Occipital lobe (tissue), 2 donors: Measurements from ENCODE around the gene KCNMA1. TPM values are rescaled to one million over a fixed set of nuclear protein-coding genes. Genes with fewer than 3 reads are reported as not detected.

Experiments
- DNase-seq: peaks from one replicate; lab custom pipeline; 2025; lab: John Stamatoyannopoulos, UW
- total RNA-seq: library from RNA; depleted of rRNA; stranded (reverse); fragments of >200 nt; gene quantifications from one replicate; pipeline ENCODE4 v1.2.3, GENCODE V29; 2014

KCNMA1 gene
- total RNA-seq, 1 donor from 2014 or later: 43.0 TPM

DNA sequence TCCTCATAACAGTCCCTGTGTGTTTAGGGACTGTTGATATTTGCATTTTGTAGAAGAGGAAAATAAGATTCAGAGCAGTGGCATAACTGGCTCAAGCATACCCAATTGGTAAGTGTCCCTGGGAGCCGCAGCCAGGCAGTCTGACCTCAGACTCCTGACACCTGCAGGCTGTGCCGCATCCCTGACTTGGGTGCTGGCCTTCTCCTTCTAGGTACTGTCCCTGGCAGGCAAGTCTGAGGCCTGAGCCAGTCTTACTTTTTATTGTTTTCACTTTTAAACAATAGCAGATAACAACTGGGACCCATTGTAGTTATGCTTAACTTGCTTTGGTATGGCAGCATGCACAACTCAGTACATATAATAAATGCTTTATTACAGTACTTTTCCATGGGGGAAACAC, 717.0 kb downstream of the KCNMA1 start:
- DNase-seq: no peak

DNA sequence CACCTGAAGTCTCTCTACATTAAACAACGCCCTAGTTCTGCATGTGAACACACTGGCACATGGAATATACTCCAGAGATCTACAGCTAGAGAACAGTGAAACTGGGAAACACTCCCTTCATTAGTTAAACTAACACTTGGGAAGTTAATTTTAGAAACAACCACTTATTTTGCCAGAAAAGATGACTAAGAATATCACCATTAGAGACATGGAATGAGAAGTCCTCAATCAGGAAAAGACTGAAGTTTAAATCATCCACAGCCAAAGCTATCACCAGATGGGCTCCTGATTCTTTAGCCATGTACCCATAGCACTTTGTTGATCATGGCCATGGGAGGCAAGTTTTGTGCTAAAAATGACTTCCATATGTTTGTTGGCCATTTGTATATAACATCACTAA, 719.5 kb downstream of the KCNMA1 start:
- no peak for DNase-seq

DNA sequence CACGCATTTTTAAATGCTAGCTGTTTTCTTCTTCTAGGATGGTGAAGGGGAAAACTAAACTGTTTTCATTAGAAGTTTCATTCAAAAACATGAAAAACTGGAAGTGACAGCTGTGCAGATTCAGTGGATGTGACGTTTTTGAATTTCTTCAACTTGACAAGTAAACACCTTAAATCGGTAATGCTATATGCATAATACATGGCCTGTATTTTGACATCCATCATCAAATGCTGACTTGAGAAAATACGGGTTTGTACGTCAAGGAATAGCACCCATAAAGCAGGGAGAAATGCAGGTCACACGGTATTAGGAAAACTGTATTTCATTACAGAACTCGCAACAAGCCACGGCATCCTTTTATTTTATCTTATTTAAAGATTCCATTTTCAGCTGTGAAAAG, 720.5 kb downstream of the KCNMA1 start:
- DNase-seq: no peak

DNA sequence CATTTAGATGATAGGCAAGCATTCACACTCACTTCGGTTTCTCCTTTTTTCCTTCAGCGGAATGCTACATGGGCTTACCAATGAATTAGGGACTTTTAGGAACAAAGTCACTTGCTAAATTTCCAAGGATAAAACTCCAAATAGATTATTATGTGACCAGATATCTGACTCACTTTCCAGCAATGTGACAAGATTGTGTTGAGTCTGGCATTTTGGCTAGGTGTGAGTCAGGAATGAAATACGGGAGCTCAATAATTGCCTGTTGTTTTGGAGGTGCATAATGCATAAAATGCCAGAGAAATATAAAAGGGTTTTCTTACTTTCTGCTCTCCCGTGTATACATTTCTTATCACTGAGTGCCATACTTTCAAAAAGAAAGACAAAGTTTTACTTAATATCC, 721.1 kb downstream of the KCNMA1 start:
- DNase-seq: no peak

DNA sequence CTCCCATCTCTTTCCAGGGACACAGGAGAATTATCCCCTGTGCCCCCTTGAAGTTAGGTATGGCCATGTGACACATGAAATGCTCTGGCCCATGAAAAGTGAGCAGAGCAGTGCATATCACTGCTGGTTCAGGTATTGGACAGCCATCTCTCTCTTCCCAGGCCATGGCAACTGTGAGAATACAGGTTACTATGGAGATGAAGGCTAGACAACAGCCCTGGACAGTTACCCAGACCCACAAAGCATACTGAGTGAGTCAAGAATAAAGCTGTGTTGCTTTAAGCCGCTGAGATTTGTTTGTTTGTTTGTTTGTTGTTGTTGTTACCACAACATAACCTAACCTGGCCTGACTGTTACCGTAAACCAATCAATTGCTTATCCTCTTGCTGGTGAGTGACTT, 722.3 kb downstream of the KCNMA1 start:
- no peak for DNase-seq

DNA sequence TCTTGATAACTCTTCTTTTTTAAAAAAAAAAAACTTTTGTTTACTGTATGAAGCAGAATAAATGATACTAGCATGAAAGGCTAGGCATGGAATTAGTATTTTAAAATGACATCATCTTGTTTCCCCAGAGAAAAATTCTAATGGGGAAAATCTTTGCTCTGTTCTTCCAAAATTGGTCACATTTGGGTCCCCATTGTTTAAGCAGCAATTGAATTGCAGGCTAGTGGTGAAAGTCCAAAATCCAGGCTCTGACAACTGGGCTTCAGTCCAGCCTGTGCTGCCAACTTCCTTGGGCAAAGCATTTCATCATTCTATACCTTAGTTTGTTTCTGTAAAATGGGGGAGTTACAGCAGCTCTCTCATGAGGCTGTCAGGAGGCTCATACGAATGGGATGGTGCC, 726.4 kb downstream of the KCNMA1 start:
- DNase-seq: no peak

DNA sequence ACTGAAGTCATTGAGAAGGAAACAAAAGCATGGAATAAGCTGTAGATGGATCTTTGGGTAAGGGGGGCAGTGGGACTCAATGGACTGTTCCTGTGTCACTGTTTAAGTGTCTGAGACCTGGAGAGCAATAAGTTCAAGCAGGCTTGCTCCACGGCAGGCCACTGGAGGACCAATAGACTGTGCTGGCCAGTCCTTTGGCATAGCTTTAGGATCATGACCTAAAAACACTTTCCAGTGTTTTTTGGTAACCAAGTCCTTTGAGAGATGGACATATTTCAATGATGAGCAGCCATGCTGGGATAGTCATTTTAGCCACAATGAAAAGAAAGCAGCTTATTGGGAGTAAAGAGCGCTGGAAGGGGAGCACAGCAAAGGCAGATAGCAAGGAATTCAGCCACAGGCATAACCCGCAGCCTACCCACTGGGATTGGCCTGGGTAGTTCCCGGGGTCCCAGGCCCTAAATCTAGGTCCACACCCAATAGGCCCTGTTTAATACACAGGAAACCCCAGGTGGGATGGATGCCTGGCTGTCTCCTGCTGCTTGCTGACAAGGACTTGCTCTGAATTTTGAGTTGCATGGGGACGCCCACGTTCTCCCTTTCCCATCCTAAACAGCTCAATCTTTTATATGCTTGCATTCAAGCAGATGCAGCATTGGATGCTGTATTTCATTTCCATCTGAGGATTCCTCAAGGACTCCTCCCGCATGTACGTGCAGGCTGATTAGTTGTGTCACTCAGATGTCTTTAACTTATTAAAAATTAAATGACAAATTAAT, 727.2 kb downstream of the KCNMA1 start:
- DNase-seq: no peak

DNA sequence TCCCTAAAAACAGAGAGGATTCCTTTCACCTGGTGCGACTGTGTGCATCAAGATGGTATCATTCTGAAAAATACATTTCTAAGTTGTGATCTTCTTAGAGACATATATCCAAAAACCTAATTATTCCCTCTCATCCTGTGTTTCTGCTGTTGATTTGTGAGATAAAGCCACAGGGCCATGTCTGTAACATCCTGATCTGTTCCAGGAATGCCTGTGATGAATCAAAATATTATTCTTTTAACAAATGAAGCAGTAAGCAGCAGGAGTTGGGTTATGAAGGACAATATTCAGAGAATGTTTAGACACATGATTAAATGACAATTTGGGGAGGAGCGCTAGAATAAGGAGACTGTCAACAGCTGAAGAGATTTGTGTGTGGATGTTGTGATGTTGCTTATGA, 731.4 kb downstream of the KCNMA1 start:
- no peak for DNase-seq

DNA sequence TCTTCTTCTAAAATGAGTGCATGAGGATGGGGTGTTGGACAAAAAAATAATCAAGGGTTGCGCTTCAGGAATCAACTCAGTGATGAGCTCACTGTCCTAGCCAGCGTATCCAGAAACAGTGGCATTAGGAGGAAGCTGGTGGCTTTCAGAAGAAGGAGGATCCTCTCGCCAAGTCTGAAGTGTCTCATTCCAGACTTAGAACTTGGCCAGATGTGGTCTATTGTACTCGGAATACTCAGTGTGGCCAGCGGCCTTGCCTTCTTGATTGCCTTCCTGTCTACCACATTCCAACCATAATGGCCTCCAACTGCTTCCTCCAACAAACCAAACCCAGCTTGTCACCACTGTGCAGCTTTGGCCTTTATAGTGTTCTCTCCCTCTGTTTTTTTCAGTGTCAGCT, 732.4 kb downstream of the KCNMA1 start:
- DNase-seq: no peak

DNA sequence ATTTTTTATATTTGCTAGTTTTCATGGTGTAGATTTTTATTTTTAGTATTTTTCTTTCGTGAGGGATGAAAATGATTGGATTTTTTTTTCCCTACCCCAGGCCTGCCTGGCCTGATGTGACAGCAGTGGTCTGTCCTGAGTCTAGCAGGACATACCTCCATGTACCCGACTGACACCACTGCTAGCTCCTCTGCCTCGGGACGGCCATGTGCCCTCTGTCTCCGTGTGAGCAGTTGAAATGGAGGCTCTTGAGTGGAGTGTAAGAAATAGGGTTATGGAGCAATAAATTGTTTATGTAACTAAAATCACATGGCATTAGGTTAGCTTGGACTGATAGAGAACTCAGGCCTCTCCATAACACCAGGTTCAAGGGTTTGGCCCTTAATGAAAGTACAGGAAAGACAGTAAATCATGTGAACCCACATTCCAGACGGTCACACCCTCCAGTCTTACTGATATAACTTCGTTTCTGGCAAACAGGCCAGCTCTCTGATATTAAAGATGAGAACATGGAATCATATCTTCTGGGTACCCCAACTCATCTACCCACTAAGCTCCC, 734.1 kb downstream of the KCNMA1 start:
- DNase-seq: no peak

DNA sequence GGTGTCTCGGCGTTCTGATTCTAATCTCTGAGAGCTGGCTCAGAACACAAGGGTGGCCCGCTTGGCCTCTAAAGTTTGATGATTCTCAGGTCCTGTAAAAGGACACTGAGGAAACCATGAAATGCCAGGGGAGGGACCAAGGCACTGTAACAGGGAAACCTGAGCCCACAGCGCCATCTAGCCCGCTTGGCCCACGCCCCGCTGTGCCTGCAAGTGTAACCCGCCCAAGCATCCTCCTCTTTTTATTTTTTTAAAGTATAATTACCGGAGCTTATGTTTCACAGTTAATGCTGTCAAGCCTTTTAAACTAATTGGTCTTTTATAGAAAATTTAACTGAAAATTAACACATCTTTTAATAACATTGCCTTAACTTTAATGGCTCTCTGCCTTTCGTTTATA, 734.7 kb downstream of the KCNMA1 start:
- no peak for DNase-seq

DNA sequence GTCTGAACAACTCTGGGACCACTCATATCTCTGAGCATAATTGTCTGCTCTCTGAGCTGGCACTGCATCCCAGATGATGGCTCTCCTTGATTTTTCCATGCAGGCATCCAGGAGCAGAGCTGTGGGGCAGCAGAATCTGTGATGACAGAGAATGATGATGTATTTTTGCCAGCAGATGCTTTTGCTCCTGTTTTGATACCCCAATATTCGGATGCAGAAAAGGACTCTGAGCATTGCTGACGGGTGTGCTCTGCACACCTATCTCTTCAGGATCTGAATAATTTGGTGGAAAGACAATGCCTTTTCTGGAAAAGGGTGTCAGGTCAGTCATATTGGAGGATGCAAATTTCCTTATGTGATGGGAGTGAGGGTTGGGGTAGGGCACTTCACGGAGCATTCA, 735.9 kb downstream of the KCNMA1 start:
- DNase-seq: no peak

DNA sequence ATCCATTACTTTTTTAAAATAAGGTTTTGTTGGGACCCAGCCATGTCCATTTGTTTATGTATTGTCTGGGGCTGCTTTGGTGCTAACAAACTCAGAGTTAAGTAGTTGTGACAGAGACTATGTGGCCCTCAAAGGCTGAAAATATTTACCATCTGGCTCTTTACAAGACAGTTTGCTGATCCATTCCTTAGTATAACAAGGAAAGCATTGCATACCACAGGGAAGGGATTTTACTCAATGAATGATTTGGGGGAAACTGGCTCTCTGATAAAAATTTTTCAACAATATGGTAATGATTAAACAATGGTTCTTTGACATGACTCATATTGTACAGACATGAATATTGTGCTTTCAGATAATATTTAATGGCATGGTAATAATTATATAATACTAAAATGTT, 738.1 kb downstream of the KCNMA1 start:
- DNase-seq: no peak

DNA sequence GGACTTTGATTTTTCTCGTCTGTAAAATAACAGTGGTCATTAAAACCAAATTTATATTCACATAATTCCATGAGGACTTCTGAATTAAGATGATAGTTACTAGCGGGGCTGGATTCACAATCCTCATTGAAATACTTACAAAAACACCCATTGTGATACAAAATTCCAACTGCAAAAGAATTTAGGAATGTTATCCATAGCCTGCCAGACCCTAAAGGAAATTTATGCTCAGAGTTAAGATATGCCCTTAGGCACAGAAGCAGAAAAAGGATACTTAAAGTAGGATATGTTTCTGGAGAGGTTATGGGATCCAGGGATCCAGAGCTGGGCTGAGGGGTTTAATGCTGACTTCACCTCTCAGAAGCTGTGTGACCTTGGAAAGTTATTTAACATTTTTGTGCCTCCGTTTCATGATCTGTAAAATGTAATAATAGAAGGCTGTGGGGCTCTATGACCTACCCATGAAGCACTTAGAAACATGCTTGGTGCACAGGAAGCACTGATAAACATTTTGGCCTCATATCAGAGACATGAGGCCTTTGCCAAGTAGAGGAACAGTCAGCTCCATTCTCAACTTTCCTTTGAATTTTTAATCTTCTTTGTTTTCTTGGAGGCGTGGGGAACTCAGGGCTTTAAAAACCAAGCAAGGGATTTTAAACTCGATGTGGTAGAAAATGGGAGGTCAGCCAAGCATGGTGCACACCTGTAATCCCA, 744.7 kb downstream of the KCNMA1 start:
- no peak for DNase-seq

DNA sequence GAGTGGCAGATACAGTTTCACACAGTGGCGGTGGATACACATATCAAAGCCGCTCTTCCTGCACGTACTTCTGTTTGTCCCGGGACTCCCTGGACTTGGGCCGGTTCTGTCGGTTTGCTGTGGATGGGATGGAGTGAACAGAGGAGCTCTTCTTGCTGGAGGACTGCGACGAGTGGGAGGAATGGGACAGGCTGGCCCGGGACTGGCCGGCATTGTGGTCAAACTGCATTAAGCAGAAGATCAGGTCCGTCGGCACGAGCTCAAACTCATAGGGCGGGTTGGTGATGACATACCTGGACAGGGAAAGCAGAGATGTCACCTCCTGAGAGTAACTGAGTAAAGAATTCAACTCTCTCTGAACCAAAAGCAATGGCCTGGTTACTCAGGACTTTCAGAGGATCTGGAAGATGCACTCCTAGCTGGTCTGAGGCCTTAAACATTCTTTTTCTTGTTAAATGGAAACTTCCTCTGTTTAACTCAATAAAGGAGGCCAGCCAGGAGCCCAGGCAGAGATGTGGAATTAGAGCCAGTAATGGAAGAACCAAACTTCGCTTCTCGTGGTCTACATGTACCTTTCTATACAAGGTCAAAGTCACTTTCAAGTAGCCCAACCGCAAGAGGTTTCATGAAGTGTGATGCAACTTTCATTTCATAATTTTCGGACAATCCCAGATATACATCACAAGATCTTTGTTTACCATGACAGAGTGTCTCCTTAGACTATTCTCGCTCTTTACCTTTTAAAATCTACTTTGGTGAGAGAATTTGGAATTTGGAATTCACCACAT, 750.2 kb downstream of the KCNMA1 start:
- no peak for DNase-seq

DNA sequence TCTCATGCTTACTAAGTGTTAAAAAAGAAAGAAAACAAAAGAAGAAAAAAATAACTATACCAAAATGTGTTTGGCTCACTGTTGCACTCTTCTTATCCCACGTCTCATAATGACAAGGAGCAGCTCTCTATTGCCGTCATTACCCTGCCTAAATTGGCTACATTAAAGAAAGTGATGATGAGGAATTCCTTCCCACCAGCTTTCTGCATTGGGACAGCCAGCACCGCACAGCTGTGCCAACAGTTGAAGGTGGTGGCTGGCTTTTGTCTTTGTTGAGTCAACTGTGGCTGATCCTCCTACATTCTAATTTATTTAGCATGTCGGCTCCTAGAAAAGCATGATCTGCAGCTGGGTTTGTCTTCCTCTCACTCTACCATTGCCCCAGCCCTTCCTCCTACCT, 751.8 kb downstream of the KCNMA1 start:
- peak; percentile 23 for DNase-seq

DNA sequence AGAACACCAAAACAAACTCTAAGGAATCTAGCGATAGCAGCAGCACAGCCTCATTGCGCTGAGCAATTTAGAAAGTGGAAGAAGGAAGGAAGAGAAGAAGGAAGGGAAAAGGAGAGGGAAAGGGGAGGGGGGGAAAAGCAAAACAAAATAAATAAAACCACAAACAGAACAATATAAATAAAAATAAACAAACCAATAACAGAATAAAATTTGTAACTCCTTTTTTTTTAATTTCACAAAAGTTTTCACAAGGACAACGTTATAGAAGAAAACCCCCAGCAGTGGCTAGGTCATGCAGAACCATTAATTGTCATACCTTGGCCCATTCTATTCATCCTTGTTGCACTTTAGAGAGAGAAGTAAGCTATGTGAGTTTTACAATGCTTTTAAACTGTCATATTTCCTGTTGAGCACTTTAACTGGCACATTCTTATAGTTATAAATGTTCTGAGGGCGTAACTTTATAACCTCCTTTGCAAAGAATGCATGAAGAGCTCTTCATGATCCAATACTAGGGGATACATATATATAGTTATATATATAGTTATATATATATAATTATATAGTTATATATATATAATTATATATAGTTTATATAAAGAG, 752.8 kb downstream of the KCNMA1 start:
- DNase-seq: no peak

DNA sequence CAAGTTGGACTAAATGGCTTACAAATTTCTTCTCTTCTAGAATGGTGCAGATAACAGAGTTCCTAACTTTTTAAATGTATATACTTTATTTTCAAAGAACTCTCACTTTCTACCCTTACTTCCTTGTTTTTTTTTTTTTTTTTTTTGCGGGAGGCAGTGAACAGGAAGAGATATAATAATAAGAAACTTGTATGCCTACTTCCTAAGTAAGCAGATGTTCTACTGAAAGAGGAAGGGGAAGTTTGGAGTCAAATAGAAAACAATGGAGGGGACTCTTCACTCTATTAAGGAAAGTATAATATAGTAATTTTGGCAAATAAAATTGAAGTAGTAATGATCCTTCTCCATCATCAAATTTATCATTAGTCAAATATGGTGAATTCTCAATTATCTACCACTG, 754.0 kb downstream of the KCNMA1 start:
- DNase-seq: no peak

DNA sequence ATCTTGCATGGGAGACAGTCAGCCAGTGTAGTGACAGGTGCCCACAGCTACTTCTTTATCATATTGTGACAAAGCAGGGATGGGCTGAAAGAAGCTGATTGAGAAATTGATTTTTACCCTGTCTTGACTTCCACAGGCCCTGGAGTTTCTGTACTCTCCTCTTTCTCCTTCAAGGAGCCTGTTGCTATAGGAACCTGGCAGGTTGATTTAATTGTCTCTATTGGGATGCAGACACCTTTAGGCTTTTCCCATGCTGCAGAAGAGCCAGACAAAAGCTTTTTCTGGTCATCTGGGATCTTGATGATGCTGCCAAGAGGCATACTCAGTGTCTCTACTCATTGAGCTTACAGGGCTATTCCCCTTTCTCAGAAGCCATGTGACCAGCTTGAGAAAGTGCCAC, 754.8 kb downstream of the KCNMA1 start:
- DNase-seq: no peak

DNA sequence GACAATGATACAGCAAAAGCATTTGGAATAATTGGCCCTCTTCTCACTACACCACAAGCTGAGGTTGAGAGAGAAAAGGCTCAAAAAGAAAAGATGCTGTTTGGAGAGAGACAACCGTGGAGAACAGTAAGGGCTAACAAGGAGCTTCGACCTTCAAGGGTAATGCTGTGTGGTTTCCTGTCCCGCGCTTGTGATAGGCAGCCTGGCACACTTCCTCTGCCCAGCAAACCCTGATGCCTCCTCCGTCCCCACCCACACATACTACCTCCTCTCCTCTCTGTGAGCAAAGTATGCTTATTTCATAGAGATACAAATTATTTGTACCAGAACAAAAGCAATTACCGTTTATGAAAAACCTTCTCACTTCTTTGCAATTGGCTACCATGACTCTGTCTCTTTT, 755.4 kb downstream of the KCNMA1 start:
- DNase-seq: no peak

DNA sequence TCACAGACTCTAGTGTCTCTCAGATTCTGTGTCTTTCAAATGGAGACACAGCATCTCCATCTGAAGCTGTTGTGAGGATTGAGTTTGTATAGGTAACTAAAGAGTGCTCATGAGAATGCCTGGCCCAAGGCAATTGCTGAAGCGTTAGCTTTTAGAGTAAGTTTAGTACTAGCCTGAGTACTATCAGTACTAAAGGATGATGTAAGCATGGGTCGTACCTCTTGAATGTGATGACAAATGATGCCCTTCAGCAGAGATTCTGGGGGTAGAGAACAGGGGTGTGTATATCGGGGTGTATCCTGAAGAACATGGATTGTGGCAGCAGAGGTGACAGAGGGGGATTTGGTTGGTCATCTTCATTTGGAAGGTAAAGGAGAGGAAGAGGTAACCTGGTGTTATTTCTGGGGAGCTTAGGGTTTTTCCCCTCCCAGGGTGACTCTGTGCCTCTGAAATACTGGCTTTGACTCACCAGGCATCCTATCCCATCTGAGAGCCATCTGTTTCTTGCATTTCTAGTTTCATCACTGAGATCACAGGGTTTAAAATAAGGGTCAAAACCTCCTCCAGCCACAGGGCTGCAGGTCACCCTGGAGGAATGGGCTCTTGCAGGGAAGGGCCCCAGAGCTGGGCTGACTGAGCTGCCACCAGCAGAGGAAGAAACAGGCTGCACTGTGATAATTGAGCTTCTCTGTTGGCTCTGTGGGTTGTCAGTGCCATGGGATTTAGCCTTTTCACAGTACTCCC, 756.0 kb downstream of the KCNMA1 start:
- no peak for DNase-seq
